ENCODE measurements around the gene EOLA2. TPM values are rescaled to one million over a fixed set of nuclear protein-coding genes. Genes with fewer than 3 reads are reported as not detected.

EOLA2 gene
- total and polyA plus RNA-seq, 10 of the 15 experiments (the other 5 are each of a cell fraction or from before 2014, with no cell fraction given) = 23.9 to 55.8 (median 41.4) TPM

DNA sequence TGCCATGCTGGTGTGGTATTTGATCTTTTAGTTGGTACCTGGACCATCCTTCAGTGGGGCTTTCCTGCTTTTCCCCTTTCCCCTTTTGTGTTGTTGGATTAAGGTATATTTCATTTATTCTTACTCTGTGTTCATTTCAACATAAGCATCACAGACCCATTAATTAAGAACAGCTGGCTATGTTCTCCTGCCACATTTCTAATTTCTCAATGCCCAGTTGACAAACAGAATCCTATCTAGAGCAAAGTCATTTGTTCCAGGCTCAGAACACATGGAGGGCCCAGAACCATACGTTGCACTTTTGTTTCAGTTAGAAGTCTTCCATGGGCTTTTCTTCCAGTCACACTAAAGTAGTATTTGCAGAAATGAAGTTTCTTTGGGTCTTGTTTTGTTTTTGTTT is 46.1 kb upstream of the EOLA2 start:
- Histone ChIP-seq H2AFZ (ENCODE audit: control insufficient read depth, low read depth, low read length) (no peak overlapping the region), H3K4me3 (no peak overlapping the region), H3K9me3 (replicated peaks; ENCODE audit: control insufficient read depth, insufficient read depth, low read length) (no peaks in the 10 kb centered on the region), H3K4me1 (ENCODE audit: control insufficient read depth, insufficient read depth, low read length) (no peaks in the 10 kb centered on the region), H3K4me2 (ENCODE audit: control insufficient read depth, insufficient read depth) (no peak overlapping the region), H3K9ac (ENCODE audit: control insufficient read depth, insufficient read depth, low read length) (no peak overlapping the region), H4K20me1 (ENCODE audit: control insufficient read depth, insufficient read depth) (no peaks in the 10 kb centered on the region), H3K79me2 (ENCODE audit: control insufficient read depth, insufficient read depth, low read length) (no peaks in the 10 kb centered on the region), H3K27me3 (replicated peaks in 1 of 2; ENCODE audit: control insufficient read depth in 2 of 2, insufficient read depth in 2 of 2, low read length in 1 of 2) (no peaks in the 10 kb centered on the region), H3K36me3 (ENCODE audit: control insufficient read depth in 2 of 2, insufficient read depth in 2 of 2, low read length in 1 of 2) (no peaks in the 10 kb centered on the region), H3K27ac (ENCODE audit: control insufficient read depth, insufficient read depth) (no peak overlapping the region)
- DNase-seq (ENCODE audit: low read depth, low spot score) (no peak), FAIRE-seq (no peak), ATAC-seq (no peak)
- no peak for TF ChIP-seq LARP7 (IDR thresholded peaks at IDR 0.05)
- TF ChIP-seq, protein P1, sequence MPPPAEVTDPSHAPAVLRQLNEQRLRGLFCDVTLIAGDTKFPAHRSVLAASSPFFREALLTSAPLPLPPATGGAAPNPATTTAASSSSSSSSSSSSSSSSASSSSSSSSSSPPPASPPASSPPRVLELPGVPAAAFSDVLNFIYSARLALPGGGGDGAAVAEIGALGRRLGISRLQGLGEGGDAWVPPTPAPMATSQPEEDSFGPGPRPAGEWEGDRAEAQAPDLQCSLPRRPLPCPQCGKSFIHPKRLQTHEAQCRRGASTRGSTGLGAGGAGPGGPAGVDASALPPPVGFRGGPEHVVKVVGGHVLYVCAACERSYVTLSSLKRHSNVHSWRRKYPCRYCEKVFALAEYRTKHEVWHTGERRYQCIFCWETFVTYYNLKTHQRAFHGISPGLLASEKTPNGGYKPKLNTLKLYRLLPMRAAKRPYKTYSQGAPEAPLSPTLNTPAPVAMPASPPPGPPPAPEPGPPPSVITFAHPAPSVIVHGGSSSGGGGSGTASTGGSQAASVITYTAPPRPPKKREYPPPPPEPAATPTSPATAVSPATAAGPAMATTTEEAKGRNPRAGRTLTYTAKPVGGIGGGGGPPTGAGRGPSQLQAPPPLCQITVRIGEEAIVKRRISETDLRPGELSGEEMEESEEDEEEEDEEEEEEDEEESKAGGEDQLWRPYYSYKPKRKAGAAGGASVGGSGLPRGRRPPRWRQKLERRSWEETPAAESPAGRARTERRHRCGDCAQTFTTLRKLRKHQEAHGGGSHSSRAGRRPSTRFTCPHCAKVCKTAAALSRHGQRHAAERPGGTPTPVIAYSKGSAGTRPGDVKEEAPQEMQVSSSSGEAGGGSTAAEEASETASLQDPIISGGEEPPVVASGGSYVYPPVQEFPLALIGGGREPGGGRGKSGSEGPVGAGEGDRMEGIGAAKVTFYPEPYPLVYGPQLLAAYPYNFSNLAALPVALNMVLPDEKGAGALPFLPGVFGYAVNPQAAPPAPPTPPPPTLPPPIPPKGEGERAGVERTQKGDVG (CRISPR knock-in tag; IDR thresholded peaks at IDR 0.05) = no peak
- TF ChIP-seq RAD21 (IDR thresholded peaks at IDR 0.05; ENCODE audit: insufficient read depth, low read depth, low read length) = no peak
- no peak for TF ChIP-seq CREB1 (IDR thresholded peaks at IDR 0.05; ENCODE audit: low read depth)
- TF ChIP-seq, protein P2, sequence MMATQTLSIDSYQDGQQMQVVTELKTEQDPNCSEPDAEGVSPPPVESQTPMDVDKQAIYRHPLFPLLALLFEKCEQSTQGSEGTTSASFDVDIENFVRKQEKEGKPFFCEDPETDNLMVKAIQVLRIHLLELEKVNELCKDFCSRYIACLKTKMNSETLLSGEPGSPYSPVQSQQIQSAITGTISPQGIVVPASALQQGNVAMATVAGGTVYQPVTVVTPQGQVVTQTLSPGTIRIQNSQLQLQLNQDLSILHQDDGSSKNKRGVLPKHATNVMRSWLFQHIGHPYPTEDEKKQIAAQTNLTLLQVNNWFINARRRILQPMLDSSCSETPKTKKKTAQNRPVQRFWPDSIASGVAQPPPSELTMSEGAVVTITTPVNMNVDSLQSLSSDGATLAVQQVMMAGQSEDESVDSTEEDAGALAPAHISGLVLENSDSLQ (IDR thresholded peaks at IDR 0.05) = no peak
- TF ChIP-seq, protein P3, sequence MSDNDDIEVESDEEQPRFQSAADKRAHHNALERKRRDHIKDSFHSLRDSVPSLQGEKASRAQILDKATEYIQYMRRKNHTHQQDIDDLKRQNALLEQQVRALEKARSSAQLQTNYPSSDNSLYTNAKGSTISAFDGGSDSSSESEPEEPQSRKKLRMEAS (IDR thresholded peaks at IDR 0.05; ENCODE audit: low read depth, low read length) = no peak
- in situ Hi-C loops (cut with MboI) (no loop called here), intact Hi-C loops (cut with micrococcal nuclease; ENCODE audit: unreplicated experiment) (no loop called here)
- CTCF ChIA-PET = no interaction called here
- no TSS peak for BruUV-seq (replicated peaks)
- WGBS (ENCODE audit: insufficient coverage, insufficient replicate concordance, low lambda C conversion rate, missing lambda C conversion rate) = 56% methylated on average over 1 of the region's 1 CpG
- RAD21 ChIA-PET (ENCODE audit: unreplicated experiment) = no interaction called here
- SMC1A ChIA-PET (ENCODE audit: uncharacterized antibody, unreplicated experiment) = no interaction called here
- POLR2A ChIA-PET = no interaction called here

All from GM12878 (cell line).